GM12873 (cell line): Measurements from ENCODE around the gene VAT1L.

Experiments used
- TF ChIP-seq, protein P1 (sequence below): IDR thresholded peaks from 2 replicates; pipeline ENCODE4 v1.5.1; 2012; ENCODE audit warnings: low read depth, mild to moderate bottlenecking, moderate library complexity, low read length, control low read depth; ENCODE audit not compliant: insufficient read depth; ENCODE audit errors: missing control alignments

Gene VAT1L

GRCh38 chr16:77995843-77996455 lies 207.6 kb downstream of the VAT1L start:
- TF ChIP-seq, protein P1, sequence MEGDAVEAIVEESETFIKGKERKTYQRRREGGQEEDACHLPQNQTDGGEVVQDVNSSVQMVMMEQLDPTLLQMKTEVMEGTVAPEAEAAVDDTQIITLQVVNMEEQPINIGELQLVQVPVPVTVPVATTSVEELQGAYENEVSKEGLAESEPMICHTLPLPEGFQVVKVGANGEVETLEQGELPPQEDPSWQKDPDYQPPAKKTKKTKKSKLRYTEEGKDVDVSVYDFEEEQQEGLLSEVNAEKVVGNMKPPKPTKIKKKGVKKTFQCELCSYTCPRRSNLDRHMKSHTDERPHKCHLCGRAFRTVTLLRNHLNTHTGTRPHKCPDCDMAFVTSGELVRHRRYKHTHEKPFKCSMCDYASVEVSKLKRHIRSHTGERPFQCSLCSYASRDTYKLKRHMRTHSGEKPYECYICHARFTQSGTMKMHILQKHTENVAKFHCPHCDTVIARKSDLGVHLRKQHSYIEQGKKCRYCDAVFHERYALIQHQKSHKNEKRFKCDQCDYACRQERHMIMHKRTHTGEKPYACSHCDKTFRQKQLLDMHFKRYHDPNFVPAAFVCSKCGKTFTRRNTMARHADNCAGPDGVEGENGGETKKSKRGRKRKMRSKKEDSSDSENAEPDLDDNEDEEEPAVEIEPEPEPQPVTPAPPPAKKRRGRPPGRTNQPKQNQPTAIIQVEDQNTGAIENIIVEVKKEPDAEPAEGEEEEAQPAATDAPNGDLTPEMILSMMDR = no peak

GRCh38 chr16:77998350-77999023 lies 210.1 kb downstream of the VAT1L start:
- TF ChIP-seq, protein P1 = no peak

DNA sequence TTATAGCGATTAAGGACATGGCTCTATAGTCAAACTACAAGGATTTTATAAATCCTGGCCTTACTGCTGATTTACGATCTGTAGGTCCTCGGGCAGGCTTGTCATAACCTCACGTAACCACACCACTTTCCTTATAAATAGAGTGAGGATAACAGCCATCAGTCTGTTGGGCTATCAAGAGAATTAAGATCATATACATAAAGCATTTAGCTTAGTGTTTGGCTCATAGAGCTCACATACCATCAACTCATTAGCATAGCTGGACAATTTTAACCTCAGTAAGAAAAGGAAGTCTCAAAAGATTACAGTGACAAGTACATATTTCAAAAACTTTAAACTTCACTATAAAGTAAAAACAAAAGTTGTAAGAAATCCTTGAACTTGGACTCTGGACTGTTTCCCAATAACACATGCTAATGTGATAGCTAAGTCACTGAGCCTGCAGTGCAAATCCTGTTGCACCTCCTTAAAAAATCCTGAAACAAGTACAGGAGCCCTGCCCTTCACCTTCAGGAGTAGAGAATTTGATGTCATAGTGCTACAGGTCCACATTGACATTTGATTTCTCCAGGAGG lies 213.2 kb downstream of the VAT1L start:
- TF ChIP-seq, protein P1 = no peak

DNA sequence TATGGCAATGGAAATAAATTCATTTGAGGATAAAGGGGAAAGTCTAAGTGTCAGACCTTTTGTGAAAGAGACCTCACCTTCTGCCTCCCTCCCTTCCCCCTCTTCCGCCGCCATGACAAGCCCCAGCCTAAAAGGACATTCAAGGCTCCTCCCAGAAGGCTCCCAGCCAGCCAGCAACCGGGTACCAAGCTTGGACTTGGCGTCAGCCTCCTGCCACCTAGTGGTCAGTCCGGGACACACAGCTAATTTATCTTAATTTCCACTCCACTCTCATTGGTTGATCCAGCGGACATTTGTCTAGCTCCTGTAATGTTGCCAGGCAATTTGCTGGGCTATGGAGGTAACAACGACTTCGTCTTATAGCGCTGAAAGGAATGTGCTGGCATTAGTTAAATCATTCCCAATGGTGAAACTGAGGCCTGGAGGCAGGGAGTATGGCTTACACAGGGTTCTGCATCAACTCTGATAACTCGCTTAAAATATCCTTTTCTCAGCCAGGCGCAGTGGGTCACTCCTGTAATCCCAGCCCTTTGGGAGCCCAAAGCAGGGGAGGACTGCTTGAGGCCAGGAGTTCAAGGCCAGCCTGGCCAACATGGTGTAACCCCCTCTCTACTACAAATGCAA lies 214.7 kb downstream of the VAT1L start:
- TF ChIP-seq, protein P1 = peak; percentile 91

GRCh38 chr16:78004517-78004916 lies 216.2 kb downstream of the VAT1L start:
- TF ChIP-seq, protein P1 = no peak

DNA sequence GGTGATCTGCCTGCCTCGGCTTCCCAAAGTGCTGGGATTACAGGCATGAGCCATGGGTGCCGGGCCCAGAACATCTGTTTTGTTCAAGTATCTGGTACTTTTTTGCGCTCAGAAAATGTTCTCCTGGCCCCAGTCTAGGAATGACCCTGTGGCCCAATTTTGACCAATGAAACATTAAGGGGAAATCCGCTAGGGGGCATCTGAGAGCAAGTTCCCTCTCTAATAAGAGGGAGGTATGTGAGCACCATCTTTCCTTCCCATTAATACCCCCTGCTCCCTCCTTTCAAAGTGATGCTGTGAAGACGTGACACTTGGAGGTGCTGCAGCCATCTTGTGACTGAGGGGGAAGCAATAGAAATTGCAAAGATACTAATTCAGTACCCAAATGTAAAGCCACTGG lies 217.5 kb downstream of the VAT1L start:
- TF ChIP-seq, protein P1 = peak; percentile 66

DNA sequence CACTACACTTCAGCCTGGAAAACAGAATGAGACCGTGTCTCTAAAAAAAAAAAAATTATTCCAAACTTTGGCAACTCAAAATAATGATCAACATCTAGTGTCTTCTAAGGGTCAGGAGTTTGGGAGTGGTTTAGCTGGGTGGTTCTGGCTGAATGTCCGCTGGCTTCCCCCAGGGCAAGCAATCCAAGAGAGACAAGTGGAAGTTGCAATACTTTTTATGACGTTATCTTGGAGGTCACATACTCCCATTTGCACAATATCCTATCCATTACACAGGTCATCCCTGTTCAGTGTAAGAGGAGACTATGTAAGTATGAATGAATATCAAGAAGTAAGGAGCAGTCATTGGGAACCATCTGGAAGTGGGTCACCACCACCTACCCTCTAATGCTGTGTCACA lies 218.8 kb downstream of the VAT1L start:
- TF ChIP-seq, protein P1 = no peak
